ENCODE measurements around the gene CCDC13. TPM values are rescaled to one million over a fixed set of nuclear protein-coding genes. Genes with fewer than 3 reads are reported as not detected.

CCDC13 gene
- total and polyA plus RNA-seq, 5 donors = 0.26 to 1.8 (median 0.90) TPM; not detected in 1

- ATAC-seq (no peak), DNase-seq (no peak)
- H3K9me3 ChIP-seq (ENCODE audit: control insufficient read depth, low read length) = no peaks in the 10 kb centered on the region
- H3K27me3 ChIP-seq (ENCODE audit: control insufficient read depth, insufficient read depth) = no peaks in the 10 kb centered on the region
- intact Hi-C loops (cut with DNase I) = no loop called here
- peaks cover 9% of the 10 kb centered on the region for H3K4me1 ChIP-seq (ENCODE audit: control insufficient read depth, insufficient read depth, low read length)
- WGBS = 84% methylated on average over 13 of the region's 13 CpGs
- H3K4me3 ChIP-seq (ENCODE audit: low read length) = no peak overlapping the region
- H3K27ac ChIP-seq (ENCODE audit: low read length) = no peak overlapping the region
Measured at GRCh38 chr3:42733501-42734262, 39.4 kb downstream of the CCDC13 start.

- Histone ChIP-seq H3K27me3 (ENCODE audit: control insufficient read depth, insufficient read depth) (no peaks in the 10 kb centered on the region), H3K4me1 (ENCODE audit: control insufficient read depth, insufficient read depth, low read length) (peaks cover 10% of the 10 kb centered on the region), H3K9me3 (ENCODE audit: control insufficient read depth, low read length) (no peaks in the 10 kb centered on the region), H3K4me3 (ENCODE audit: low read length) (no peak overlapping the region), H3K27ac (ENCODE audit: low read length) (peak overlapping the region; percentile 16)
- ATAC-seq = no peak
- intact Hi-C loops (cut with DNase I) = no loop called here
- DNase-seq = no peak
- 86% methylated on average over 9 of the region's 9 CpGs for WGBS
Measured at GRCh38 chr3:42732829-42733459, 40.1 kb downstream of the CCDC13 start.

GRCh38 chr3:42732196-42732828 lies 40.7 kb downstream of the CCDC13 start:
- Histone ChIP-seq H3K9me3 (ENCODE audit: control insufficient read depth, low read length) (no peaks in the 10 kb centered on the region), H3K27me3 (ENCODE audit: control insufficient read depth, insufficient read depth) (no peaks in the 10 kb centered on the region), H3K4me1 (ENCODE audit: control insufficient read depth, insufficient read depth, low read length) (peaks cover 10% of the 10 kb centered on the region), H3K27ac (ENCODE audit: low read length) (peak overlapping the region; percentile 16), H3K4me3 (ENCODE audit: low read length) (no peak overlapping the region)
- 66% methylated on average over 4 of the region's 4 CpGs for WGBS
- DNase-seq (no peak), ATAC-seq (peak in 1 of 2 donors; percentile 20)
- intact Hi-C loops (cut with DNase I) = no loop called here

GRCh38 chr3:42731476-42732195 lies 41.4 kb downstream of the CCDC13 start:
- Histone ChIP-seq H3K9me3 (ENCODE audit: control insufficient read depth, low read length) (no peaks in the 10 kb centered on the region), H3K4me1 (ENCODE audit: control insufficient read depth, insufficient read depth, low read length) (peaks cover 10% of the 10 kb centered on the region), H3K27me3 (ENCODE audit: control insufficient read depth, insufficient read depth) (no peaks in the 10 kb centered on the region), H3K27ac (ENCODE audit: low read length) (peak overlapping the region; percentile 45), H3K4me3 (ENCODE audit: low read length) (no peak overlapping the region)
- DNase-seq = no peak
- ATAC-seq = no peak
- intact Hi-C loops (cut with DNase I) = no loop called here
- 85% methylated on average over 6 of the region's 6 CpGs for WGBS

GRCh38 chr3:42730706-42731420 lies 42.2 kb downstream of the CCDC13 start:
- intact Hi-C loops (cut with DNase I) = no loop called here
- Histone ChIP-seq H3K27me3 (ENCODE audit: control insufficient read depth, insufficient read depth) (no peaks in the 10 kb centered on the region), H3K27ac (ENCODE audit: low read length) (peak overlapping the region; percentile 45), H3K9me3 (ENCODE audit: control insufficient read depth, low read length) (no peaks in the 10 kb centered on the region), H3K4me3 (ENCODE audit: low read length) (no peak overlapping the region), H3K4me1 (ENCODE audit: control insufficient read depth, insufficient read depth, low read length) (peaks cover 10% of the 10 kb centered on the region)
- ATAC-seq (no peak), DNase-seq (no peak)
- 94% methylated on average over 3 of the region's 3 CpGs for WGBS

- no peak for DNase-seq
- ATAC-seq = no peak
- Histone ChIP-seq H3K27ac (ENCODE audit: low read length) (peak overlapping the region; percentile 26), H3K4me1 (ENCODE audit: control insufficient read depth, insufficient read depth, low read length) (peaks cover 10% of the 10 kb centered on the region), H3K4me3 (ENCODE audit: low read length) (no peak overlapping the region), H3K27me3 (ENCODE audit: control insufficient read depth, insufficient read depth) (no peaks in the 10 kb centered on the region), H3K9me3 (ENCODE audit: control insufficient read depth, low read length) (no peaks in the 10 kb centered on the region)
- intact Hi-C loops (cut with DNase I) = no loop called here
- WGBS = 81% methylated on average over 11 of the region's 11 CpGs
Measured at GRCh38 chr3:42730294-42730693, 42.8 kb downstream of the CCDC13 start.

- ATAC-seq = peak in 1 of 2 donors; percentile 68
- Histone ChIP-seq H3K27ac (ENCODE audit: low read length) (peak overlapping the region; percentile 26), H3K9me3 (ENCODE audit: control insufficient read depth, low read length) (no peaks in the 10 kb centered on the region), H3K4me3 (ENCODE audit: low read length) (no peak overlapping the region), H3K4me1 (ENCODE audit: control insufficient read depth, insufficient read depth, low read length) (peaks cover 10% of the 10 kb centered on the region), H3K27me3 (ENCODE audit: control insufficient read depth, insufficient read depth) (no peaks in the 10 kb centered on the region)
- WGBS = 62% methylated on average over 6 of the region's 6 CpGs
- intact Hi-C loops (cut with DNase I) = no loop called here
- peak in 2 of 3 donors; percentile 68 to 74 for DNase-seq
Measured at GRCh38 chr3:42729404-42730145, 43.5 kb downstream of the CCDC13 start.

GRCh38 chr3:42728668-42729364 lies 44.2 kb downstream of the CCDC13 start:
- peaks cover 10% of the 10 kb centered on the region for H3K4me1 ChIP-seq (ENCODE audit: control insufficient read depth, insufficient read depth, low read length)
- ATAC-seq = no peak

GRCh38 chr3:42728056-42728455 lies 45.0 kb downstream of the CCDC13 start:
- Histone ChIP-seq H3K27me3 (ENCODE audit: control insufficient read depth, insufficient read depth) (no peaks in the 10 kb centered on the region), H3K9me3 (ENCODE audit: control insufficient read depth, low read length) (no peaks in the 10 kb centered on the region), H3K27ac (ENCODE audit: low read length) (no peak overlapping the region), H3K4me1 (ENCODE audit: control insufficient read depth, insufficient read depth, low read length) (peaks cover 10% of the 10 kb centered on the region), H3K4me3 (ENCODE audit: low read length) (no peak overlapping the region)
- intact Hi-C loops (cut with DNase I) = no loop called here
- WGBS = 9% methylated on average over 3 of the region's 3 CpGs
- peak; percentile 60 to 89 (median 81) for DNase-seq
- ATAC-seq = peak; percentile 34 to 78

More at GRCh38 chr3:42728668-42729364, 44.2 kb downstream of the CCDC13 start:
- Histone ChIP-seq H3K27ac (ENCODE audit: low read length) (no peak overlapping the region), H3K4me3 (ENCODE audit: low read length) (no peak overlapping the region), H3K27me3 (ENCODE audit: control insufficient read depth, insufficient read depth) (no peaks in the 10 kb centered on the region), H3K9me3 (ENCODE audit: control insufficient read depth, low read length) (no peaks in the 10 kb centered on the region)
- intact Hi-C loops (cut with DNase I) = no loop called here
- 89% methylated on average over 3 of the region's 3 CpGs for WGBS
- DNase-seq = no peak

Data from right cardiac atrium (tissue), 5 donors.